HG02623 (cell line): ENCODE measurements around the gene HBQ1.
"Not testable (repeated sequence)": the region's sequence is repeated elsewhere in the genome, so short reads cannot be mapped to it uniquely, and the experiment has no call there.

Experiments
- ATAC-seq: cut with Tn5 transposase; IDR thresholded peaks from one replicate; pipeline ENCODE4 v1.9.1; 2021; ENCODE audit warnings: moderate library complexity; ENCODE audit not compliant: unreplicated experiment

HBQ1 gene

GRCh38 chr16:200388-200787, 20.1 kb downstream of the HBQ1 start:
- ATAC-seq: no peak

GRCh38 chr16:203246-203645, 23.0 kb downstream of the HBQ1 start:
- ATAC-seq: no peak

- not testable (repeated sequence) for ATAC-seq
These were observed 23.8 kb downstream of the HBQ1 start for GRCh38 chr16:204046-204445.

- not testable (repeated sequence) for ATAC-seq
These were observed 29.1 kb downstream of the HBQ1 start for GRCh38 chr16:209359-209758.

- ATAC-seq: not testable (repeated sequence)
These were observed 31.4 kb downstream of the HBQ1 start for GRCh38 chr16:211631-212180.

GRCh38 chr16:212999-213398, 32.7 kb downstream of the HBQ1 start:
- no peak for ATAC-seq

- ATAC-seq: no peak
These were observed 39.8 kb downstream of the HBQ1 start for GRCh38 chr16:220021-220420.

GRCh38 chr16:228151-228851, 48.0 kb downstream of the HBQ1 start:
- ATAC-seq: peak; percentile 11

GRCh38 chr16:228852-229730, 48.8 kb downstream of the HBQ1 start, which contains the start of gene LUC7L:
TSS of gene LUC7L (minus strand) at chr16:229449. CDS start at chr16:229339, 110 bp downstream.
- ATAC-seq: peak; percentile 73

GRCh38 chr16:229731-230281, 49.5 kb downstream of the HBQ1 start:
- no peak for ATAC-seq

- ATAC-seq: not testable (repeated sequence)
These were observed 50.1 kb downstream of the HBQ1 start for GRCh38 chr16:230351-230750.
